Endothelial cell of umbilical vein (primary cell): ENCODE measurements around the gene KCNJ5. TPM values are rescaled to one million over a fixed set of nuclear protein-coding genes. Genes with fewer than 3 reads are reported as not detected.

ENCODE experiments used
- BruUV-seq: library from RNA; stranded (reverse); fragments of 400-500 nt; replicated peaks from 2 replicates; lab custom pipeline; 2021; lab: Mats Ljungman, UMichigan
- CTCF ChIA-PET: fragments of 300-600, 350-600 bp; sonication (Branson Sonifier 250); formaldehyde crosslinking; loops from one replicate; lab custom pipeline; 2021; ENCODE audit warnings: antibody characterized with exemption, inconsistent platforms; lab: Charles Lee
- POLR2A ChIA-PET: fragments of 300-600, 350-600 bp; sonication (Branson Sonifier 250); formaldehyde crosslinking; loops from one replicate; lab custom pipeline; 2021; ENCODE audit warnings: antibody characterized with exemption, inconsistent platforms; lab: Charles Lee
- DNase-seq: peaks from one replicate; pipeline ENCODE4 v3.0.0-alpha.2; 2011; ENCODE audit warnings: low read depth, low spot score
- FAIRE-seq: peaks from 2 replicates; lab custom pipeline; 2011; peaks lifted over from hg19 to GRCh38; lab: Jason Lieb, UNC
- H2AFZ ChIP-seq: 2 replicates; pipeline ENCODE4 v1.6.0; 2012; ENCODE audit warnings: low read depth, low read length, control low read depth, inconsistent platforms
- H3K27ac ChIP-seq: 2 replicates; pipeline ENCODE4 v1.5.1; 2011; ENCODE audit warnings: low read depth, mild to moderate bottlenecking, control low read depth, low read length, moderate library complexity; ENCODE audit not compliant: insufficient read depth
- H3K27me3 ChIP-seq, 2 experiments: 2 replicates each; pipeline versions ENCODE4 v1.6.0 to v1.6.1; 2011; ENCODE audit warnings: low read length in 2 of 2, mixed read lengths in 1 of 2; ENCODE audit not compliant: control insufficient read depth in 2 of 2, insufficient read depth in 2 of 2
- H3K36me3 ChIP-seq, 2 experiments: 2 replicates in 1 of 2; 3 replicates in 1 of 2; pipeline ENCODE4 v1.5.1; 2011; ENCODE audit warnings: low read length in 2 of 2, mild to moderate bottlenecking in 1 of 2, moderate library complexity in 1 of 2; ENCODE audit not compliant: control insufficient read depth in 2 of 2, insufficient read depth in 2 of 2; ENCODE audit errors: extremely low read depth in 1 of 2
- H3K4me1 ChIP-seq: 3 replicates; pipeline ENCODE4 v1.5.1; 2011; ENCODE audit warnings: mild to moderate bottlenecking, low read length; ENCODE audit not compliant: control insufficient read depth, insufficient read depth; ENCODE audit errors: extremely low read depth
- H3K4me2 ChIP-seq: 2 replicates; pipeline ENCODE4 v1.6.1; 2011; ENCODE audit warnings: low read length, control low read depth, mixed read lengths; ENCODE audit not compliant: insufficient read depth
- H3K4me3 ChIP-seq, 3 experiments: fragments of 200-600 bp in 1 of 3; sonication (generic), shearing (Covaris generic) in 1 of 3; replicated peaks in 1 of 3; 2 replicates each; pipeline ENCODE4 v1.5.1; 2011 to 2016; ENCODE audit warnings: control low read depth in 3 of 3, low read length in 3 of 3, mild to moderate bottlenecking in 2 of 3, inconsistent platforms in 1 of 3, low read depth in 1 of 3, moderate library complexity in 1 of 3; ENCODE audit not compliant: insufficient read depth in 1 of 3
- H3K79me2 ChIP-seq: 2 replicates; pipeline ENCODE4 v1.6.0; 2012; ENCODE audit warnings: low read length, inconsistent platforms; ENCODE audit not compliant: control insufficient read depth, insufficient read depth
- H3K9ac ChIP-seq: replicated peaks from 2 replicates; pipeline ENCODE3; 2011; ENCODE audit warnings: low read length, control low read depth; ENCODE audit not compliant: insufficient read depth; ENCODE audit errors: extremely low read depth
- H3K9me1 ChIP-seq: replicated peaks from 3 replicates; pipeline ENCODE4 v1.6.0; 2011; ENCODE audit warnings: mild to moderate bottlenecking, low read length; ENCODE audit not compliant: control insufficient read depth, insufficient read depth; ENCODE audit errors: extremely low read depth
- H3K9me3 ChIP-seq: replicated peaks from 2 replicates; pipeline ENCODE4 v1.5.1; 2012; ENCODE audit warnings: low read length, inconsistent platforms; ENCODE audit not compliant: control insufficient read depth, insufficient read depth
- H4K20me1 ChIP-seq: replicated peaks from 2 replicates; pipeline ENCODE3; 2011; ENCODE audit warnings: mild to moderate bottlenecking, low read length; ENCODE audit not compliant: control insufficient read depth, insufficient read depth; ENCODE audit errors: extremely low read depth
- EZH2 ChIP-seq: IDR thresholded peaks from 2 replicates; pipeline ENCODE4 v1.6.1; 2012; ENCODE audit warnings: borderline replicate concordance, low read depth, mild to moderate bottlenecking, moderate library complexity, low read length, inconsistent platforms; ENCODE audit not compliant: severe bottlenecking
- FOS ChIP-seq: IDR thresholded peaks from 2 replicates; pipeline ENCODE4 v1.6.1; 2011; ENCODE audit warnings: mild to moderate bottlenecking, low read length, moderate library complexity, borderline replicate concordance; ENCODE audit not compliant: insufficient read depth
- GATA2 ChIP-seq: IDR thresholded peaks from 2 replicates; pipeline ENCODE4 v1.7.0; 2011; ENCODE audit warnings: low read depth, mild to moderate bottlenecking, moderate library complexity, mixed read lengths, low read length; ENCODE audit not compliant: insufficient read length, insufficient read depth
- JUN ChIP-seq: IDR thresholded peaks from 2 replicates; pipeline ENCODE4 v1.6.1; 2011; ENCODE audit warnings: borderline replicate concordance, low read depth; ENCODE audit not compliant: insufficient read length, insufficient read depth
- MYC ChIP-seq: IDR thresholded peaks from one replicate; pipeline ENCODE4 v1.6.1; 2011; ENCODE audit warnings: mild to moderate bottlenecking, low read depth, low read length
- POLR2A ChIP-seq: IDR thresholded peaks from 2 replicates; pipeline ENCODE4 v1.6.1; 2012; ENCODE audit warnings: low read depth, mild to moderate bottlenecking, control low read depth, low read length
- POLR2AphosphoS5 ChIP-seq: IDR thresholded peaks from 2 replicates; pipeline ENCODE4 v1.6.1; 2012; ENCODE audit warnings: low read depth, mild to moderate bottlenecking, control low read depth, low read length, moderate library complexity; ENCODE audit not compliant: insufficient read depth
- dilution Hi-C: fragments of 300-500 bp; cut with MboI; formaldehyde crosslinking; loops from one replicate; pipeline ENCODE4 v1.15.0; 2019; ENCODE audit warnings: low sequenced_read_pairs; ENCODE audit not compliant: extremely low pct_ligation_motif_present
- intact Hi-C: fragments of 100-400 bp; cut with micrococcal nuclease; formaldehyde crosslinking; loops from one replicate; pipeline ENCODE4 v1.10.0; 2022
- polyA plus RNA-seq, 4 experiments: library from polyadenylated mRNA; depleted of rRNA in 3 of 4; stranded (reverse) in 3 of 4; unstranded in 1 of 4; fragments of >200 nt; gene quantifications; 2 replicates each; pipeline versions ENCODE4 v1.2.1 to v1.2.3, GENCODE V29; 2011 to 2012; ENCODE audit warnings: missing spikeins in 1 of 4
- total RNA-seq: library from RNA; stranded (reverse); gene quantifications from 2 replicates; pipeline ENCODE4 v1.2.3, GENCODE V29; 2021
- TF ChIP-seq, protein P1 (sequence below), 2 donors: IDR thresholded peaks; 1 replicate in 1 of 2; 2 replicates in 1 of 2; pipeline ENCODE4 v1.5.1; 2011; ENCODE audit warnings: low read length in 2 of 2, mild to moderate bottlenecking in 2 of 2, moderate library complexity in 2 of 2, control low read depth in 1 of 2, inconsistent platforms in 1 of 2, low read depth in 1 of 2; ENCODE audit not compliant: insufficient read depth in 1 of 2; ENCODE audit errors: extremely low read depth in 1 of 2
- TF ChIP-seq, protein P2 (sequence below): IDR thresholded peaks from 2 replicates; pipeline ENCODE4 v1.6.1; 2011; ENCODE audit not compliant: insufficient read depth, insufficient read length

KCNJ5 gene
- total and polyA plus RNA-seq, 2 donors (not counting 3 experiments of a cell fraction or from before 2014, with no cell fraction given) = 0.13 TPM; not detected in 1

DNA sequence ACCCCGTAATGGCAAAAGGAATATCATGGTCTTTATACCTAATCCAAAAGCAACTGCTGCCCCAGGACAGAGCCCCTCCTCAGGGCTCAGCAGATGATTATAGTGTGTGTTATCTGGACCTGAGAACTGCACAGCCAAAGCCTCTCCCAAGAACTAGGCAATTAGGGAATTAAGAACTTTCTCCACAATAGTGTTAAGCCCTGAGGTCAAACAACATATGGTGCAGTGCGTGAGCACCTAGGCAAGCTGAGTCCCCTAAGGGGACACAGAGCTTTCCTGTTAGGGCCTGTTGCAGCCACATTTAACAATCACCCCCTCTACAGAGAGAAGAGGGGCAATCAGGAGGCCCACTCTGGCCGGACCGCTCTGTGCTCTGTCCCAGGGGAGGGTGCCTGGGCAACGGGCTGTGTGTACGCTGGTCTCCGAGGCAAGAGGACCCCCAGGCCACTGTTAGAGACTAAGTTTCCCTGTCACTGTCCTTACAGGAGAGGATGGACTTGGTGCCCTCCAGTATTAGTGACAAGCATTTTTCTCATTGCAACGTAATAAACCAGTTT lies 1.4 kb upstream of the KCNJ5 start:
- no TSS peak for BruUV-seq
- intact Hi-C loops (loop anchor here (1.0 kb wide), 1 partner anchor 17 kb away; no protein-coding TSS in a partner anchor), dilution Hi-C loops (no loop called here)
- TF ChIP-seq POLR2AphosphoS5 (no peak), FOS (no peak), MYC (no peak), POLR2A (no peak), JUN (no peak), GATA2 (no peak), EZH2 (no peak)
- TF ChIP-seq, protein P1, sequence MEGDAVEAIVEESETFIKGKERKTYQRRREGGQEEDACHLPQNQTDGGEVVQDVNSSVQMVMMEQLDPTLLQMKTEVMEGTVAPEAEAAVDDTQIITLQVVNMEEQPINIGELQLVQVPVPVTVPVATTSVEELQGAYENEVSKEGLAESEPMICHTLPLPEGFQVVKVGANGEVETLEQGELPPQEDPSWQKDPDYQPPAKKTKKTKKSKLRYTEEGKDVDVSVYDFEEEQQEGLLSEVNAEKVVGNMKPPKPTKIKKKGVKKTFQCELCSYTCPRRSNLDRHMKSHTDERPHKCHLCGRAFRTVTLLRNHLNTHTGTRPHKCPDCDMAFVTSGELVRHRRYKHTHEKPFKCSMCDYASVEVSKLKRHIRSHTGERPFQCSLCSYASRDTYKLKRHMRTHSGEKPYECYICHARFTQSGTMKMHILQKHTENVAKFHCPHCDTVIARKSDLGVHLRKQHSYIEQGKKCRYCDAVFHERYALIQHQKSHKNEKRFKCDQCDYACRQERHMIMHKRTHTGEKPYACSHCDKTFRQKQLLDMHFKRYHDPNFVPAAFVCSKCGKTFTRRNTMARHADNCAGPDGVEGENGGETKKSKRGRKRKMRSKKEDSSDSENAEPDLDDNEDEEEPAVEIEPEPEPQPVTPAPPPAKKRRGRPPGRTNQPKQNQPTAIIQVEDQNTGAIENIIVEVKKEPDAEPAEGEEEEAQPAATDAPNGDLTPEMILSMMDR (IDR thresholded peaks at IDR 0.05; ENCODE audit: extremely low read depth in 1 of 2, insufficient read depth in 1 of 2, low read depth in 1 of 2, low read length in 2 of 2) = no peak
- TF ChIP-seq, protein P2, sequence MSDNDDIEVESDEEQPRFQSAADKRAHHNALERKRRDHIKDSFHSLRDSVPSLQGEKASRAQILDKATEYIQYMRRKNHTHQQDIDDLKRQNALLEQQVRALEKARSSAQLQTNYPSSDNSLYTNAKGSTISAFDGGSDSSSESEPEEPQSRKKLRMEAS = no peak
- no peak for FAIRE-seq
- Histone ChIP-seq H3K79me2 (no peaks in the 10 kb centered on the region), H2AFZ (no peak overlapping the region), H3K9ac (no peak overlapping the region), H3K9me1 (no peaks in the 10 kb centered on the region), H3K36me3 (no peaks in the 10 kb centered on the region), H3K4me3 (no peak overlapping the region), H3K27me3 (peaks cover 40 to 47% of the 10 kb centered on the region in 2 experiments), H3K27ac (no peak overlapping the region), H3K4me1 (peaks cover 5% of the 10 kb centered on the region), H3K4me2 (no peak overlapping the region), H4K20me1 (no peaks in the 10 kb centered on the region), H3K9me3 (no peaks in the 10 kb centered on the region)
- ChIA-PET CTCF (interaction anchor here (4.2 to 11.2 kb wide), 2 partner anchors 15 to 65 kb away, joined by 43 to 951 read pairs; no protein-coding TSS in a partner anchor), POLR2A (no interaction called here)
- no peak for DNase-seq
